Endothelial cell of hepatic sinusoid (primary cell): ENCODE measurements around the gene MDFI.

Experiments
- in situ Hi-C: cut with HindIII; loops from 2 replicates; pipeline ENCODE4 v1.10.0; 2017; ENCODE audit warnings: low sequenced_read_pairs

MDFI gene

GRCh38 chr6:41648070-41648585, 9.9 kb downstream of the MDFI start:
- in situ Hi-C loops = no loop called here

- in situ Hi-C loops = no loop called here
Measured at GRCh38 chr6:41648921-41649320, 10.7 kb downstream of the MDFI start.

- in situ Hi-C loops = no loop called here
Measured at GRCh38 chr6:41649596-41649995, 11.3 kb downstream of the MDFI start.

- in situ Hi-C loops = no loop called here
Measured at GRCh38 chr6:41650120-41650519, 11.9 kb downstream of the MDFI start.

- in situ Hi-C loops = no loop called here
Measured at GRCh38 chr6:41651246-41651961, 13.1 kb downstream of the MDFI start.

- in situ Hi-C loops = no loop called here
Measured at GRCh38 chr6:41651962-41652657, 13.8 kb downstream of the MDFI start.

- in situ Hi-C loops = no loop called here
Measured at GRCh38 chr6:41652866-41653652, 14.8 kb downstream of the MDFI start.

- in situ Hi-C loops = no loop called here
Measured at GRCh38 chr6:41653691-41654090, 15.4 kb downstream of the MDFI start.

- in situ Hi-C loops = no loop called here
Measured at GRCh38 chr6:41654151-41654697, 16.0 kb downstream of the MDFI start.

GRCh38 chr6:41654698-41655151, 16.5 kb downstream of the MDFI start:
- in situ Hi-C loops = loop anchor here (5.0 kb wide), 1 partner anchor 42 kb away; no protein-coding TSS in a partner anchor

- in situ Hi-C loops = loop anchor here (5.0 kb wide), 1 partner anchor 43 kb away; no protein-coding TSS in a partner anchor
Measured at GRCh38 chr6:41655176-41655575, 16.9 kb downstream of the MDFI start.

- in situ Hi-C loops = loop anchor here (5.0 kb wide), 1 partner anchor 43 kb away; no protein-coding TSS in a partner anchor
Measured at GRCh38 chr6:41655646-41656001, 17.4 kb downstream of the MDFI start.

GRCh38 chr6:41656002-41656691, 17.9 kb downstream of the MDFI start:
- in situ Hi-C loops = loop anchor here (5.0 kb wide), 1 partner anchor 44 kb away; no protein-coding TSS in a partner anchor

- in situ Hi-C loops = loop anchor here (5.0 kb wide), 1 partner anchor 45 kb away; no protein-coding TSS in a partner anchor
Measured at GRCh38 chr6:41657131-41658094, 19.1 kb downstream of the MDFI start.

- in situ Hi-C loops = loop anchor here (5.0 kb wide), 1 partner anchor 46 kb away; no protein-coding TSS in a partner anchor
Measured at GRCh38 chr6:41658636-41659035, 20.4 kb downstream of the MDFI start.

GRCh38 chr6:41659935-41660334, 21.7 kb downstream of the MDFI start:
- in situ Hi-C loops = loop anchor here (5.0 kb wide), 1 partner anchor 48 kb away; no protein-coding TSS in a partner anchor

- in situ Hi-C loops = no loop called here
Measured at GRCh38 chr6:41663568-41663967, 25.3 kb downstream of the MDFI start.

GRCh38 chr6:41664271-41664670, 26.0 kb downstream of the MDFI start:
- in situ Hi-C loops = no loop called here

GRCh38 chr6:41667195-41667594, 28.9 kb downstream of the MDFI start:
- in situ Hi-C loops = no loop called here
